ENCODE data around the gene CITED4. TPM values are rescaled to one million over a fixed set of nuclear protein-coding genes. Genes with fewer than 3 reads are reported as not detected.

Gene CITED4
- total RNA-seq, 2 donors from 2014 or later, result 22.9 to 26.5 TPM

DNA sequence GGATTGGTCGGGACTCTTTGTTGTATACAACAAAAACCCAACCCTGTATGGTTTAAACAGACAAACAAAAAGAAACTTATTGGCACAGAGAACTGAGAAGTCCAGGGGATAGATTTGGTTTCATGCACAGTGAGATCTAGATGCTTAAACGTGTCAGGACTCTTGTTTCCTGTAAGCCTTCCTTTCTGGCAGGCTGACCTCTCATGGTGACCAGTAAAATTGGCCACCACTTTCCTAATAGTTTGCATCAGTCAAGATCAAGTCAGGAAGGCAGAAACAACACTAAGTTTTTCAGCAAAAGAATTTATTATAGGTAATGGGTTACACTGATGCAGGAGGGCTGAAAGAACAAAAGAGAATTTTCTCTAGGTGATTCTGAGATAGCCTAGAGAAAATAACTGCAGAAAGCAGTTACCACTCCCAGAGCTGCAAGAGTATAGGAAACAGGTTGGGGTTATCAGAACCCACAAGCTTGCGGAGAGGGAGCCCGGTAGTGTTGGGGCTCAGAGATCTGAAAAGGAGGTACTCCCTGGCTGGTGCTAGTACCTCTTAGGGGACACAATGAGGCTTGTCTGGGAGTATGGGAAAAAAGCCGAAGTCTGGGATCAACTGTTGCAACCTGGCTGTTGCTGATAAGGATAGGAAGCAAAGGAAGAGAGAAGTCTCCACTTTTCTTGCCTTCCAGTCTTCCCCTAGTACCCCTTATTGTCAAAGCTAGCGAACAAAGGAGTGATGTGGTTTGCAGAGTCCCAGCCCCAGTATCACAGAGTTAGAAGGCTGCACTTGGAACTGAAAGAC lies 21.4 kb downstream of the CITED4 start:
- ATAC-seq (no peak), DNase-seq (no peak)
- intact Hi-C loops (cut with DNase I), result loop anchor here in 1 of 2 donors (10.0 kb wide), 1 partner anchor 66 kb away; no protein-coding TSS in a partner anchor

DNA sequence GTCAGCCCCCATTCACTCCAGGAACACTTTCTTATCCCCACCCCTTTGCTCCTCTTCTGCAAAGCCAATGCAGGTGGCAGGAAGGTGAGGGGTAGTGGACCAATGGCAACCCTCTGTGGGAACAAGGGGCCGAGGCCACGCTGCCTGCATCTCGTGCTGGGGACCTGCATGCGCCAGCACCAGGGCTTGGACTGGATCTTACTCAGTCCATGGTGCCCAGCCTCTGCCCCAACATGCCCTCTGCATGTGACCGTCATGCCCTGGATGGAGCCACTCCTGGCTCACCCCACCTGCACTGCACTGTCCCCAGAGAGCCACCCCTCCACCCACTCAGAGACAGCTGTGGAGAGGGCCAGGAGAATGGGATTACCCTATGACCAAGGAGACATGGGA lies 22.2 kb downstream of the CITED4 start:
- DNase-seq (no peak), ATAC-seq (no peak)
- intact Hi-C loops (cut with DNase I), result loop anchor here in 1 of 2 donors (10.0 kb wide), 1 partner anchor 65 kb away; no protein-coding TSS in a partner anchor

DNA sequence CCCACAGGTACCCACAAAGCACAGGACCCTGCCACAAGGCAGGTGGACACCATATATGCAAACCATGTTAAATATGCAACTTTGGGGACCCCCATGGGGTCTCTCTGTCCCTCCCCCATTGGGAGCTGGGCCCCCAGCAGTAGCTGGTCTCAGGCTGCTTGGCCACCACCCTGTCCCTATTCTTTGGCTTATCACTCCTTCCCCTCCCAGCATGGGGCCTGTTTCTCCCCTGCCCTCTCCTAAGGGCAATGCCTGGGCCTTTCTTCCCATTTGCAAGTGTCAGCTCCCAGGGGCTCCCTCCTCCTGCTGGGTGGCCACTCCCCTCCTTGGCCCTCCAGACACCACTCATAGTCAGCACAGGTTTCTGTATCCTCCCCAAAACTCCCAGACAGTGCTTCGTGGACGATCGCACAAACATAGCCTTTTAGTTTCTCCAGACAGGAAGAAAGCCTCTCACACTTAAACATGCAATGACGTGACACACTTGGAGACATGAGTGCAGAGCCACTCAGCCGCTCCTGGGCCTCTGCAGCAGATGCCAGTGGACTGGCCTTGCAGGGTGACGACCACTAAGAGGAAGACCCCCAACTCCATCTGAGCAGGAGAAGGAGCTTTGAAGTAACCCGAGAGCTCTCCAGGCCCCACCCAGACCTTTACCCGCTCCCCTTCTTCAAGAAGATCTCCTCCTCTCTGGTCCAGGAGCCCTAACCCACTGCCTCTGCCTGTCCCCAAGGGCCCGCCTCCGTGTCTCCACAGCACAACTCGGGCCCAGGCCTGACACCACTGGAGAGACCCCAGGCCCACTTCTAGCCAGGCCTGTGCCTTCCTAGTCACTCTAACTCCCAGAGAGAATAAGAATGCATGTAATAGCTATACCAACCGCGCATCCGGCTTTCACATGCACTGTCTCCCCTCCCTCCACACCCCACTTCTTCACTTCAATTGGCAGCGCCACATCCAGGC lies 22.9 kb downstream of the CITED4 start:
- intact Hi-C loops (cut with DNase I), result no loop called here
- DNase-seq (no peak), ATAC-seq (no peak)

DNA sequence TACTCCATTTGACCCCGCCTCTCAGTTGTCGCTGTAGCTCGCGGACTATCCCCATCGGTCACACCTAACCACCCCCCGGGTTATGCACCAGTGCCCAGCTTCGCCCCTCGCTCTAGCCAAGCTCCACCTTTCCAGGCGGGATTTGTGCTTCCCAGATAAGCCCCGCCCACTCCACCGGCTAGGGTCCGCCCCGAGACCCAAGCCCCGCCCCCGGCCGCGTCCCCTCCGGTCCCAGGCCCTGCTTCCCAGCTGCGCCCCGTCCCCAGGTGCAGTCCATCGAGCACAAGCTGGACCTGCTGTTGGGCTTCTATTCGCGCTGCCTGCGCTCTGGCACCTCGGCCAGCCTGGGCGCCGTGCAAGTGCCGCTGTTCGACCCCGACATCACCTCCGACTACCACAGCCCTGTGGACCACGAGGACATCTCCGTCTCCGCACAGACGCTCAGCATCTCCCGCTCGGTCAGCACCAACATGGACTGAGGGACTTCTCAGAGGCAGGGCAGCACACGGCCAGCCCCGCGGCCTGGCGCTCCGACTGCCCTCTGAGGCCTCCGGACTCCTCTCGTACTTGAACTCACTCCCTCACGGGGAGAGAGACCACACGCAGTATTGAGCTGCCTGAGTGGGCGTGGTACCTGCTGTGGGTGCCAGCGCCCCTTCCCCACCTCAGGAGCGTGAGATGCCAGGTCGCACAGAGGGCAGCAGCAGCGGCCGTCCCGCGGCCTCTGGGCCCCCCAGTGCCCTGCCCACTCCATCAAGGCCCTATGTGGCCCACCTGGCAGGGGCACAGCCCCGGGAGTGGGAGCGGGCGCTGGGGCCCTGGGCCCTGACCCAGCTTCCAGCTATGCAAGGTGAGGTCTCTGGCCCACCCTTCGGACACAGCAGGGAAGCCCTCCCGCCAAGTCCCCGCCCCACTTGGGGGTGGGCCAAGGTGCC lies 23.9 kb downstream of the CITED4 start:
- no peak for DNase-seq
- intact Hi-C loops (cut with DNase I), result no loop called here
- peak in 1 of 2 donors; percentile 19 for ATAC-seq

DNA sequence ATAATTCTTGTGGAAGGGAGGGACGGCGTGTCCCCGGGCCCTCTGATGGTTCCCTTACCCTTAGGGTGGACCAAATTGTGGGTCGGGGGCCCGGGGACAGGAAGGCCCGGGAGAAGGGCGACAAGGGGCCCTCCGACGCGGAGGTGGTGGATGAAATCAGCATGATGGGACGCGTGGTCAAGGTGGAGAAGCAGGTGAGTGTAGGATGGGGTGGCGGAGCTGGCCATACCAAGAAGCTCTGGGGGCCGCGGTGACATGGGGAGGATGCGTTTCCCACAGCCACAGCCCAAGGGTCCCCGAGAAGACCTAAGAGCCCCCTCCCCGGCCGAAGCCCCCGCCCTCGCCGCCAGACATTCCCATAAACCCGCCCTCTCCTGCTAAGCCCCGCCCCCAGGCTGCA lies 24.6 kb downstream of the CITED4 start:
- DNase-seq (no peak), ATAC-seq (no peak)
- intact Hi-C loops (cut with DNase I), result no loop called here

DNA sequence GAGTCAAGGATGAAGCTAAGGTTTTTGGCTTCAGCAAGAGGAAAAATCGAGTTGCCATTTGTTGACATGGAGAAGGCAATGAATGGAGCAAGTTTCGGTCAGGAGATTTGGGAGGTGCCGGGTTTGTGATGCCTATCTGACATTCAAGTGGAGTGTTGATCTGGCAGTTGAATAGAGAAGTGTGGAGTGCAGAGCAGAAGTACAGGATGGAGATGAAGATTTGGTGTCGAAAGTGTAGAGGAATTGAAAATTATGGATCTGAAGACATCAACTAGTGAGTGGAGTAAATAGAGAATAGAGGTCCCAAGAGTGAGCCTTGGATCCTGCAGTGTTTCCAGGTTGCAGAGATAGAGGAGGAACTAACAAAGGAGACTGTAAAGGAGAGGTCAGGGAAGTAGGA lies 25.9 kb downstream of the CITED4 start:
- ATAC-seq, result no peak
- intact Hi-C loops (cut with DNase I), result no loop called here
- DNase-seq, result no peak

DNA sequence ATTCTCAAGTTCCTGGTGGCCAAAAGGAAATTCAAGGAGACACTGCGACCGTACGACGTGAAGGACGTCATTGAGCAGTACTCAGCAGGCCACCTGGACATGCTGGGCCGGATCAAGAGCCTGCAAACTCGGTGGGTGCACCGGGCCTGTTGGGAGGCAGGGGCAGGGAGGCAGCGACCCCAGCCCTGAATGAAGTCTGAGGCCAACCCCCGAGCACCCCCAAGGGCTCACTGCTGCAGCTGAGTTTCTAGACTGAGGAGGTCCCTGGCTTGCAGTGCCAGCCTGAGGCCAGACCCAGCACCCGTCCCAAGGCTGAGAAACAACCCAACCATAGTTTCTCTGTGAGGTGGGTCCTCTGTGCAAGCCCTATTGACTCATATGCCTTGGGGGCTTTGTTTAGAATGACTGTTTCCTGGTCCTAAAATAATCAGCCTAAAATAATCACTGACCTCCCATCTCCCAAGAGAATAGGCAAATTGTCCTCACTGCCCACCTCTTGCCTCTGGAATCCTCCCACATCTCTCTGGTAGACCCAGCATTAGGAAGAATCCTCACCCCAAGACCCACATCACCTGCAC lies 27.1 kb downstream of the CITED4 start:
- DNase-seq, result no peak
- intact Hi-C loops (cut with DNase I), result no loop called here
- ATAC-seq, result no peak

DNA sequence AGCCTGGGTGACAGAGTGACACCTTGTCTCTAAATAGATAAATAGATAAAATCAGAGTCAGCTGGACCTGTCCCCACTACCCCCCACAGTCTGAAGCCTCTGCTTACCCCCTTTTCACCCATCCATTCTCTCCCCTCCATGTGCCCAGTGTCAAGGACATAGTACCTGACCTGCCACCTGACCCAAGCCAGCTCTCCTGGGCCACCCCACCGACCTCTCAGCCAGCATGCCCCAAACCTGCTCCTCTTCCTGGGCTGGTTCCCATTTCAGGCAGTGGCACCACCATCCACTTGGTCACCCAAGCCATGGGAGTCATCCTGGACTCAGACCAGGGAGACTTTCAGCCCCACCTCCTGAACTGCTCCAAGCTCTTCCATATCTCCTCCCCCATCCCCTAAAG lies 28.2 kb downstream of the CITED4 start:
- no peak for DNase-seq
- ATAC-seq, result no peak
- intact Hi-C loops (cut with DNase I), result no loop called here

DNA sequence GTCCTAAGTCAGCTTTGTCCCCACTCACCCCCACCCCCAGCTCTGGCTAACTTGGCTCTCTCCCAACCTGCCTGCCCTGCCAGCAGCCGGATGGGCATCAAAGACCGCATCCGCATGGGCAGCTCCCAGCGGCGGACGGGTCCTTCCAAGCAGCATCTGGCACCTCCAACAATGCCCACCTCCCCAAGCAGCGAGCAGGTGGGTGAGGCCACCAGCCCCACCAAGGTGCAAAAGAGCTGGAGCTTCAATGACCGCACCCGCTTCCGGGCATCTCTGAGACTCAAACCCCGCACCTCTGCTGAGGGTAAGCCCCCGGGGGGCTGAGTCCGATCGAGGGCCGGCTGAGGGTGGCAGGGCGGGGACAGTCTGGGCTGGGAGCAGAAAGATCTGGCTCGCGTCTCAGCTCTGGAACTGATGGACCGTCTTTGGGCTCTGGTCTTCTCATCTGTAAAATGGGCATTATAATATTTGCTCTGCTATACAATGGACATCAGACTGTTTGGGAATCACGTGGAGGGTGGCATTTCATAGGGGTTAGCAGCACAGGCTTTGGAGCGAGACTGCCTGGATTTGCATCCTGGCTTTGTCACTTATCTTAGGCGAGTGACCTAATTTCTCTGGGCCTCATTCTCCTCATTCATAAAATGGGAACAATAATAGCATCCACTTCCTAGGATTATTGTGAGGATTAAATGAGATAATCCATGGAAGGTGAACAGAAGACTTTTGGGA lies 31.0 kb downstream of the CITED4 start:
- no peak for DNase-seq
- intact Hi-C loops (cut with DNase I), result no loop called here
- no peak for ATAC-seq

DNA sequence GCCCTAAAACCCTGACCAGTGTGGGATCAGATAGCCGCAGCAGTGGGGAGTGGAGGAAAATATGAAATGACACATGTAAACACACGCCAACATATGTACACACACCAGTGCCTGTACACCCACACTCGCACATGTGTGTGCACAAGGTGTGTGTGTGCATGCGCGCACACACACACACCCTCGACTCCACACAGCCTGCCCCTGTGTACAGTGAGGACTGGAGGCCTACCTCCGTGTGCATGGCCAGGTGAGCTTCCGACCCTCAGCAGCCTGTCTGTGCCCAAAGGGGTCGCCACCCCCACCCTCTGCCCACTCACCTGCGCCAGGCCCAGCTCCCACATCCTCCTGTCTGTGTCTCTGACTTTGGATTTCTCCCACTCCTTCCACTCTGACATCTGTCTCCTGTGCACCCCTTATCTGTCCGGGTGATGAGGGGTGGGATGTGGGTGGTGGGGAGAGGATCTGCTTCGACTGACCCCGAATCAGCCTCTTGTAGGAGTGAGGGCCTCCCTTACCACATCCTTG lies 31.7 kb downstream of the CITED4 start:
- intact Hi-C loops (cut with DNase I), result no loop called here
- DNase-seq (no peak), ATAC-seq (no peak)

DNA sequence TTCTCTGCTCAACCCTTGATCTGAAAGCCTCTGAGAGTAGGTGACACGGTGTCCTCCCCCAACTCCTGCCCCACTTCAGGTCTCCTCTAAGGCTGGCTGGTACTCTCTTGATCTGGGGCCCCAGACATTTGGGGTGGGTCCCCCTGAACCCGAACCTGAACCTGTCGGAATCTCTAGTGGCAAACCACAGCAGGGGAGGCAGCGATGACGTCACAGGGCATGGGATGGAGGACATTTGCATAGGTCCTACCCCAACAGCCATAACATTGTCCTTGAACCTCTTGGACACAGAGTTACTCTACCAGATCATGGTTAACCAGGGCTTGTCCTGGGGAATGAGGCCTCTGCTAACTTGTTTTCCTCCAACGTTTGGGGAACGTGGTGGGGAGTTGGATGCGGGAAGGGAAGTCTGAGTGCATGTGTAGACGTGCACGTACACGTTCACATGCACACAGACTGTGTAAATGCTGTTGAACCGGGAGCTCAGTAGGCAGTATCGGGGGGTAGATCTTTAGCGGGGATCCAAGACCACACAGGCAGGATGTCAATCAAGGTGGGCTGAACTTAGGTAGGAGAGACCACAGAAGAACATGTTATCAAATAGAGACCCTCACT lies 32.4 kb downstream of the CITED4 start:
- intact Hi-C loops (cut with DNase I), result no loop called here
- DNase-seq (no peak), ATAC-seq (no peak)

DNA sequence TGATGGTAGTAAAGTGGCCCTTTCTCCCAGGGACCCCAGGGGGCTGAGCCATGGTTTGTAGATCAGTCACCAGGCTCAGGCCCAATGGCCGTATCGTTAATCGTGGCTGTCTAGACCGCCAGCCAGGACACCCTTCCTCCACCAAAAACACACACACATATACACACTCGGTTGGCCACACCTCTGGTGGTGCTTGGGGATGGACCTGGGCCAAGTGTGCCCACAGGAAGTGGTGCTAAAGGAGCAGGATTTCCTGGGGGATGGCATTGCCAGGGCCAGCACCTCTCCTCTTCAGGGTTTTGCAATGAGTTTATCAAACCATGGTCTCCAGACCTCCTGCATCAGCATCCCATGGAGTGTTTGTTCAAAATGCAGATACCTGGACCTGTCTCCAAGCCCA lies 36.2 kb downstream of the CITED4 start:
- intact Hi-C loops (cut with DNase I), result no loop called here
- ATAC-seq (no peak), DNase-seq (no peak)

DNA sequence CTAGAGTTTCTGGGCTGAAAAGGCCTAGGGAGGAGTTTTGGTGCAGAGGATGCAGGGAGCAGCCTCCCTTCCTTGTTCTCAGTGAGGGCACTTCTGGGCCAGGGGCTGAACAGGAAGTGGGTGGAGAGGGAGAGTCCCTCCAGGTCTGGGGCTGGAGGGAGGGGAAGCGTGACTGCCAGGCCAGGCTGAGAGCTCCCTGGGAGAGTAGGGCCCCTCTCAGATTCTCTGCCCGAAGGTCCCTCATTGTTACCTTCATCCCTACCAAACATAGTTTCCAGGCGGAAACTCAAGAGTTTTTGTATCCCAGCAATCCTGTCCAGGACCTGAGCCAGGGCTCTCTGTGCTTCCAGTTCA lies 36.8 kb downstream of the CITED4 start:
- DNase-seq (no peak), ATAC-seq (peak in 1 of 2 donors; percentile 8)
- intact Hi-C loops (cut with DNase I), result no loop called here

DNA sequence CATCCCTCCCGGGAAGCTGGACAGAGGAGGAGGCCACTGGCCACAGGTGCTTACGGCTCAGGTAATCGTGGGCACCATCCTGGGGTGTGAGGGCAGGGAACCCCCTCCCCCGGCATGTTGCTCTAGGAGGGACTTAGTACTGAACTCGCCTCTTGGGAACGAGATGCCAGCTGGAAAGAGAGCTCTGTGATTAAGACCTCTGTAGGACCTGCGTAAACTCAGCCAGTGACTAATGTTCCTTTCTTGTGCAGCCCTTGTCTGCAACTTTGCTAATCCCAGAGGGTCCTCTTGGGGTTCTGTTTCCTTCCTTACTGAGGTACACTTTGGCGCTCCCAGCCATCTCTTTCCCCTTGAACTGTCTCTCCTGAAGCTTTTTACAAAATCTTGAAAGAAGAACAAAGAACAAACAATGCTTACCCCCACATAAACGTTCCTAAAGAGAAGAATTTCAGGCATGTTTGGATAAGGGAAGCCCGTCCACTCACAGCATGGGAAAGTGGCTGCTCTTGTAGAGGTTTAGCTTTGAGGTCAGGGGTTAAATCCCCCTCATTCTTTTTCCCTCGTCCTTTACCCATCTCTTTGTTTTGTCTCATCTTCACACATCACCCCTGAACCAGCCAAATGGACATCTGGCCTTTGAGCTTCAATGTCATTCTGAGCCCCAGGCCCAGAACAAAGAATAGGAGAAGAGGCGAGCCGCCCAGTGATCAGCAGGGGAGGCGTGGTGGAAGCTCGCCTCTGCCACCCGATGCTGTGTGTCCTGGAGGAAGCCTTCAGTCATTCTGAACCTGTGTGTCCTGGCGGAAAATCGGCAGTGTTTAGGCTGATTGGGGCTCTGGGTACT lies 37.4 kb downstream of the CITED4 start:
- intact Hi-C loops (cut with DNase I), result no loop called here
- DNase-seq (no peak), ATAC-seq (no peak)

DNA sequence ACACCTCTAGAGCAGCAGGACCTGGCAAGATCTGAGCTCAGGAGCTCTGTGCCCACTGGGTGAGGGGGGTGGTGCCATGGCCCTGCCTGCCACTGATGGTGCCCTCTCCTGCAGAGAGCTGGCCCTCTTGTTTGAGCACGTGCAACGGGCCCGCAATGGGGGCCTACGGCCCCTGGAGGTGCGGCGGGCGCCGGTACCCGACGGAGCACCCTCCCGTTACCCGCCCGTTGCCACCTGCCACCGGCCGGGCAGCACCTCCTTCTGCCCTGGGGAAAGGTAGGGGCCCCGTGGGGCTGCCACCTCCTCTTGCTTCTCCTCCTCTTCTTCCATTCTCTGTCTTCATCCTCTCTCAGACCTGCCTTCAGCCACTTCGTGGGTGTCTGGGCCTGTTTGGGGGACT lies 38.2 kb downstream of the CITED4 start:
- intact Hi-C loops (cut with DNase I), result no loop called here
- DNase-seq, result no peak
- ATAC-seq, result no peak

DNA sequence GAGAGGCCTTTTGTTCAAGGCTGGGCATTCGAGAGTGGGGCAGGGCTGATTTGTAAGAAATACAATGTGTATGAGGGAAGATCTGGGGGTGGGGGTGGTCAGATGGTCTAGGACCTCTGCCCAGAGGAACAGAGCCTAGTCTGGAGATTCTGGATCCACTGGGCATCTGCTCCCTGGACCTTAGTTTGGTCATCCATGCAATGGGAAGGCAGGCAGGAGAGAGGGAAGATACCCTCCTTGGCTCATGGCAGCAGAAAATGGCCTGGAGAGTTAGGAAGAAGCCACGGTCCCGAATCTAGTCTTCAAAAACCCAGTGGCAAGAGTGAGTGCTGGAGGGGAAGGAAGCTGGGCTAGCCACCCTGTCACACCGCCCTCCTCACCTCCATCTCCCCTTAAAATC lies 38.8 kb downstream of the CITED4 start:
- intact Hi-C loops (cut with DNase I), result no loop called here
- ATAC-seq (no peak), DNase-seq (no peak)

DNA sequence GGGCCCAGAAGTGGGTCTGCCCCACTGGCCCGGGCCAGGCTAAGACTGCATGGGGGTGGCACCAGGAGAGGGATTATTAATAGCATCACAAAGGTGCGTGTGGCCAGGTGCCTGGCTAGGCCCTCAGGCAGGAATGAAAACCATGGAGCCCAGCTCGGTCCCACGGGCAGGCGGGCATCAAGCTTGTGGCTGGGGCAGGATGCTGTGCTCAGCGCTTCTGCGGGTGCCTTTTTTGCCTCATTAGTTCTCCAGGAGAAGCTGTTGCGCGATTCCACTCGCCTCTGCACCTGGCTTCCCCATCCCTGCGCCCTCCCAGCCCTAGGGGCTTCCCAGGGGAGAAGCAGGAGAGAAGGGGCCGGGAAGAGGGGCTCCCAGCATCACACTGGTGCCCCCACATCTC lies 39.3 kb downstream of the CITED4 start:
- DNase-seq (no peak), ATAC-seq (no peak)
- intact Hi-C loops (cut with DNase I), result no loop called here
